K562 (cell line): Measurements from ENCODE around the gene POLR3K. TPM values are rescaled to one million over a fixed set of nuclear protein-coding genes. Genes with fewer than 3 reads are reported as not detected.

Experiments used
- ATAC-seq: fragments of 200-7000 bp; cut with Tn5 transposase; 3 replicates; pipeline ENCODE4 v1.9.1; 2020; ENCODE audit warnings: moderate library complexity
- BruUV-seq: library from RNA; stranded (reverse); fragments of 400-500 nt; replicated peaks from 2 replicates; lab custom pipeline; 2021; lab: Mats Ljungman, UMichigan
- CTCF ChIA-PET: fragments of 300-600 bp; formaldehyde crosslinking; extraction: SDS; loops from one replicate; lab custom pipeline; 2021; ENCODE audit warnings: low intra/inter-chr PET ratio; lab: Yijun Ruan, JAX
- POLR2A ChIA-PET: fragments of 300-600, 350-650 bp; sonication (Branson Sonifier 250); formaldehyde crosslinking; extraction: SDS; loops from one replicate; lab custom pipeline; 2021; ENCODE audit warnings: antibody characterized with exemption, inconsistent platforms; lab: Yijun Ruan, JAX
- DNase-seq, 4 experiments: peaks; one replicate each; pipeline versions ENCODE4 v3.0.0 to v3.0.0-alpha.2; 2011 to 2018; ENCODE audit warnings: low spot score in 3 of 4, mixed read lengths in 3 of 4; ENCODE audit errors: extremely low read depth in 1 of 4
- FAIRE-seq: peaks from 2 replicates; lab custom pipeline; 2011; peaks lifted over from hg19 to GRCh38; lab: Jason Lieb, UNC
- H2AFZ ChIP-seq: 2 replicates; pipeline ENCODE4 v1.6.0; 2011; ENCODE audit warnings: low read depth, low read length, control low read depth, inconsistent platforms
- H3K27ac ChIP-seq: fragments of 200-600 bp; 3 replicates; pipeline ENCODE4 v1.8.0; 2011; ENCODE audit warnings: low read depth, mild to moderate bottlenecking, control low read depth, inconsistent platforms, low read length, moderate library complexity, mixed read lengths; ENCODE audit errors: extremely low read depth
- H3K27me3 ChIP-seq, 2 experiments: fragments of 300-600 bp in 1 of 2; 2 replicates in 1 of 2; 3 replicates in 1 of 2; pipeline versions ENCODE4 v1.6.0 to v1.8.0; 2011; ENCODE audit warnings: inconsistent platforms in 2 of 2, low read length in 2 of 2, mild to moderate bottlenecking in 1 of 2, mixed read lengths in 1 of 2, moderate library complexity in 1 of 2; ENCODE audit not compliant: control insufficient read depth in 2 of 2, insufficient read depth in 2 of 2
- H3K36me3 ChIP-seq: fragments of 300-600 bp; 3 replicates; pipeline ENCODE4 v1.8.0; 2011; ENCODE audit warnings: mild to moderate bottlenecking, low read length, inconsistent platforms; ENCODE audit not compliant: control insufficient read depth, insufficient read depth
- H3K4me1 ChIP-seq, 2 experiments: fragments of 200-600 bp in 1 of 2; replicated peaks in 1 of 2; 2 replicates in 1 of 2; 3 replicates in 1 of 2; pipeline versions ENCODE4 v1.5.1 to v1.8.0; 2011; ENCODE audit warnings: inconsistent platforms in 2 of 2, low read length in 2 of 2, mild to moderate bottlenecking in 1 of 2, mixed read lengths in 1 of 2, moderate library complexity in 1 of 2; ENCODE audit not compliant: control insufficient read depth in 2 of 2, insufficient read depth in 2 of 2
- H3K4me2 ChIP-seq: 2 replicates; pipeline ENCODE4 v1.6.1; 2011; ENCODE audit warnings: low read length, control low read depth, inconsistent platforms, mixed read lengths; ENCODE audit not compliant: insufficient read depth
- H3K4me3 ChIP-seq: fragments of 200-600 bp; sonication (generic), shearing (Covaris generic); 2 replicates; pipeline ENCODE4 v1.5.1; 2016; ENCODE audit warnings: control low read depth, inconsistent platforms
- H3K79me2 ChIP-seq: fragments of 200-600 bp; 3 replicates; pipeline ENCODE4 v1.8.0; 2011; ENCODE audit warnings: low read length, inconsistent platforms; ENCODE audit not compliant: control insufficient read depth, insufficient read depth
- H3K9ac ChIP-seq, 2 experiments: 2 replicates each; pipeline versions ENCODE4 v1.6.0 to v1.6.1; 2011; ENCODE audit warnings: low read depth in 2 of 2, low read length in 2 of 2, control low read depth in 1 of 2, inconsistent platforms in 1 of 2, mild to moderate bottlenecking in 1 of 2, mixed read lengths in 1 of 2; ENCODE audit not compliant: insufficient read depth in 1 of 2
- H3K9me1 ChIP-seq: one replicate; pipeline ENCODE4 v1.6.0; 2011; ENCODE audit warnings: inconsistent platforms, mild to moderate bottlenecking, low read length, moderate library complexity; ENCODE audit not compliant: control insufficient read depth, insufficient read depth
- H3K9me3 ChIP-seq: replicated peaks from 2 replicates; pipeline ENCODE4 v1.5.1; 2011; ENCODE audit warnings: low read depth, low read length, inconsistent platforms; ENCODE audit not compliant: control insufficient read depth, insufficient read depth
- H4K20me1 ChIP-seq: replicated peaks from 2 replicates; pipeline ENCODE4 v1.6.1; 2011; ENCODE audit warnings: low read length, inconsistent platforms, mixed read lengths; ENCODE audit not compliant: control insufficient read depth, insufficient read depth
- POLR2G ChIP-seq: fragments of 200-400 bp; formaldehyde crosslinking; IDR thresholded peaks from 2 replicates; pipeline ENCODE4 v1.6.1; 2017; ENCODE audit warnings: low read depth, mild to moderate bottlenecking, antibody characterized with exemption, low read length, moderate library complexity
- ZFP36 ChIP-seq: fragments of 150-350 bp; IDR thresholded peaks from 2 replicates; pipeline ENCODE4 v1.6.1; 2018; ENCODE audit warnings: low read length, low read depth; ENCODE audit not compliant: partially characterized antibody
- WGBS: fragments of 100-300 bp; shearing (Covaris generic); methylation state at CpG from one replicate; pipeline ENCODE4 v1.1.6; 2016; ENCODE audit warnings: low coverage, mixed read lengths; ENCODE audit not compliant: insufficient coverage; ENCODE audit errors: missing lambda C conversion rate; 5-methylcytosine and 5-hydroxymethylcytosine counted together
- in situ Hi-C: fragments of 300-500 bp; cut with MboI; formaldehyde crosslinking; loops from 4 replicates; pipeline ENCODE4 v1.15.0; 2018; ENCODE audit warnings: inconsistent platforms, mixed read lengths
- intact Hi-C: fragments of 100-400 bp; cut with micrococcal nuclease; formaldehyde crosslinking; loops from 2 replicates; pipeline ENCODE4 v1.14.2; 2022
- polyA plus RNA-seq, 8 experiments: library from polyadenylated mRNA; depleted of rRNA in 4 of 8; stranded (reverse) in 5 of 8; unstranded in 3 of 8; fragments of >200 nt; fragmentation: Nextera tagmentation in 2 of 8; fragmentation: Illumina TruSeq in 1 of 8; extraction: Ambion mirVana in 2 of 8; extraction: Trizol in 1 of 8; gene quantifications; 2 replicates each; pipeline versions ENCODE4 v1.2.1 to v1.2.3, GENCODE V29; 2011 to 2014; ENCODE audit warnings: inconsistent platforms in 1 of 8, missing spikeins in 1 of 8
- total RNA-seq, 7 experiments: library from RNA; depleted of rRNA in 6 of 7; stranded (reverse); fragments of >200 nt in 6 of 7; fragmentation: Illumina TruSeq in 2 of 7; extraction: Trizol in 2 of 7; gene quantifications; 2 replicates each; pipeline versions ENCODE4 v1.2.1 to v1.2.3, GENCODE V29; 2011 to 2021; ENCODE audit warnings: low replicate concordance in 1 of 7
- TF ChIP-seq, protein P1 (sequence below), 3 experiments: fragments of 200-800 bp in 1 of 3; sonication (Bioruptor generic) in 1 of 3; sonication (generic) in 1 of 3; formaldehyde crosslinking in 1 of 3; IDR thresholded peaks; 2 replicates each; pipeline versions ENCODE4 v1.6.1 to v1.8.0; 2016 to 2022; ENCODE audit warnings: mild to moderate bottlenecking in 2 of 3, missing compliant biosample characterization in 2 of 3, missing genetic modification characterization in 2 of 3, missing genetic modification reagents in 1 of 3

The POLR3K gene
- total and polyA plus RNA-seq, 9 of the 15 experiments (the other 6 are each of a cell fraction or from before 2014, with no cell fraction given) = 42.1 to 315 (median 86.7) TPM

DNA sequence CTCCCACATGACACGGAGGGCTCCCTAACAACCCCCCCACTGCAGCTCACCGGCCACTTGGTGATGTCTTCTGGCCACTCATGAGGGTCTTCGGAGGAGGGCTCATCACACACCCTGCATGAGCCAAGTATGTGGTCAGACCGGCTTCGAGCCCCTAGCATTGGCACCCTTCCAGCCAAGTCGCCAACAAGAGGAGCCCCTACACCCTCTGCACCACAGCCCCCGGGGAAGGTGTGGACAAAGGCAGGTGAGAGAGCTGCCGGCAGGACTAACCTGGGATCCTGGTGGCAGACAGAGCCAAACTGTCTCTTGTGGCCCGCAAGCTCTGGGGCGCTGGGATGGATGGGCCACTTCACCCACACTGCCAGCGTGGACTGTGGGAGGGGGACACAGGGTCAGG, 6.8 kb upstream of the POLR3K start:
- peaks cover 2% of the 10 kb centered on the region for H3K9me1 ChIP-seq
- H3K4me2 ChIP-seq = no peak overlapping the region
- WGBS = 68% methylated on average over 6 of the region's 11 CpGs
- FAIRE-seq = no peak
- no peaks in the 10 kb centered on the region for H3K27me3 ChIP-seq
- no TSS peak for BruUV-seq
- H2AFZ ChIP-seq = no peak overlapping the region
- TF ChIP-seq, protein P1, sequence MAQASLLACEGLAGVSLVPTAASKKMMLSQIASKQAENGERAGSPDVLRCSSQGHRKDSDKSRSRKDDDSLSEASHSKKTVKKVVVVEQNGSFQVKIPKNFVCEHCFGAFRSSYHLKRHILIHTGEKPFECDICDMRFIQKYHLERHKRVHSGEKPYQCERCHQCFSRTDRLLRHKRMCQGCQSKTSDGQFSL (CRISPR knock-in tag; IDR thresholded peaks at IDR 0.05) = peak; percentile 10; the same call in 1 of the 2 replicates
- TF ChIP-seq, protein P1 (tag; IDR thresholded peaks at IDR 0.05) = no peak
- TF ChIP-seq POLR2G (peak; percentile 54; the same call in 1 of the 2 replicates), ZFP36 (no peak)
- no peaks in the 10 kb centered on the region; the same call in none of the 2 replicates for H4K20me1 ChIP-seq
- intact Hi-C loops = no loop called here
- POLR2A ChIA-PET = interaction anchor here (0.6 to 2.1 kb wide), 2 partner anchors 11 to 297 kb away, joined by 3 to 18 read pairs; partner anchors contain the start of gene RHBDF1
- H3K9ac ChIP-seq = no peak overlapping the region
- H3K4me3 ChIP-seq = no peak overlapping the region
- peaks cover 8% of the 10 kb centered on the region for H3K79me2 ChIP-seq
- H3K27ac ChIP-seq = no peak overlapping the region
- H3K4me1 ChIP-seq = peaks cover 3 to 29% of the 10 kb centered on the region in 2 experiments; a peak in 2 of 5 replicates
- no peaks in the 10 kb centered on the region for H3K9me3 ChIP-seq
- in situ Hi-C loops = no loop called here
- H3K36me3 ChIP-seq = peaks cover 41% of the 10 kb centered on the region
- ATAC-seq = no peak
- no peak for DNase-seq
- CTCF ChIA-PET = no interaction called here
